ENCODE results near the gene OCLN. TPM values are rescaled to one million over a fixed set of nuclear protein-coding genes. Genes with fewer than 3 reads are reported as not detected.

Gene OCLN
- polyA plus RNA-seq, 2 of the 4 experiments (the other 2 are of a cell fraction), result 10.7 to 54.1 TPM

DNA sequence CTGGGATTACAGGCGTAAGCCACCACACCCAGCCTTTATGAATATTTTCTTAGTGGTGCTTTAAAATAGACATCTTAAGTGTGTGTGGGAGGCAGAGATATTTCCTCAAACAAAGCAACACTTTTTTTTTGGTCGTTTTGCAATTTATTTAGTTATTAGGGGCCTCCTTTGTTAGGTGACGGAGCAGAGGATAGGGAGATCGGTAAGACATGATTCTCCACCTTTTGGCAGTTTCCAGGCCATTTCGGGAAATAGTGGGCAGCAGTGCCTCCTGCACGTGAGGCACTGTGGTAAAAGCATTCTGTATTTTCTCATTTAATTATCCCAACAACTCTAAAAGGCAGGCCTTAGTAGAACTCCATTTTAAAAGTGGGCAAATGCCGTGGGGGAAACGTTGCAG, 1.9 kb downstream of the OCLN start (continued):
- TF ChIP-seq EP300 (IDR thresholded peaks at IDR 0.05) (no peak), KDM1A (IDR thresholded peaks at IDR 0.05; ENCODE audit: low read depth) (no peak), CBX2 (IDR thresholded peaks at IDR 0.05; ENCODE audit: borderline replicate concordance, low read depth) (no peak), BHLHE40 (IDR thresholded peaks at IDR 0.05; ENCODE audit: low read depth, low read length) (no peak), JUNB (IDR thresholded peaks at IDR 0.05) (no peak), GATA3 (IDR thresholded peaks at IDR 0.05; ENCODE audit: borderline replicate concordance) (no peak), FOSB (CRISPR knock-in tag; IDR thresholded peaks at IDR 0.05) (no peak), TP53 (CRISPR knock-in tag; IDR thresholded peaks at IDR 0.05) (no peak), CBX8 (IDR thresholded peaks at IDR 0.05) (no peak), POLR2AphosphoS2 (conservative IDR thresholded peaks at IDR 0.05; ENCODE audit: low read length) (no peak), RAD21 (conservative IDR thresholded peaks at IDR 0.05 in 1 of 2, IDR thresholded peaks at IDR 0.05 in 1 of 2) (no peak), SREBF2 (IDR thresholded peaks at IDR 0.05) (no peak), ZC3H11A (IDR thresholded peaks at IDR 0.05) (no peak)
- TF ChIP-seq, protein P1, sequence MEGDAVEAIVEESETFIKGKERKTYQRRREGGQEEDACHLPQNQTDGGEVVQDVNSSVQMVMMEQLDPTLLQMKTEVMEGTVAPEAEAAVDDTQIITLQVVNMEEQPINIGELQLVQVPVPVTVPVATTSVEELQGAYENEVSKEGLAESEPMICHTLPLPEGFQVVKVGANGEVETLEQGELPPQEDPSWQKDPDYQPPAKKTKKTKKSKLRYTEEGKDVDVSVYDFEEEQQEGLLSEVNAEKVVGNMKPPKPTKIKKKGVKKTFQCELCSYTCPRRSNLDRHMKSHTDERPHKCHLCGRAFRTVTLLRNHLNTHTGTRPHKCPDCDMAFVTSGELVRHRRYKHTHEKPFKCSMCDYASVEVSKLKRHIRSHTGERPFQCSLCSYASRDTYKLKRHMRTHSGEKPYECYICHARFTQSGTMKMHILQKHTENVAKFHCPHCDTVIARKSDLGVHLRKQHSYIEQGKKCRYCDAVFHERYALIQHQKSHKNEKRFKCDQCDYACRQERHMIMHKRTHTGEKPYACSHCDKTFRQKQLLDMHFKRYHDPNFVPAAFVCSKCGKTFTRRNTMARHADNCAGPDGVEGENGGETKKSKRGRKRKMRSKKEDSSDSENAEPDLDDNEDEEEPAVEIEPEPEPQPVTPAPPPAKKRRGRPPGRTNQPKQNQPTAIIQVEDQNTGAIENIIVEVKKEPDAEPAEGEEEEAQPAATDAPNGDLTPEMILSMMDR (IDR thresholded peaks at IDR 0.05), result no peak

- Histone ChIP-seq H3K9me3 (no peaks in the 10 kb centered on the region), H3K4me3 (no peak overlapping the region), H3K4me1 (peaks cover 47% of the 10 kb centered on the region), H3K27ac (peak overlapping the region in 1 of 2 experiments; percentile 19; a peak in 1 of 6 replicates), H3K4me2 (no peak overlapping the region)
- ATAC-seq, result no peak
- no peak for FAIRE-seq
- 92% methylated on average over 5 of the region's 5 CpGs for WGBS (ENCODE audit: missing lambda C conversion rate)
- CTCF ChIA-PET, result interaction anchor here (0.6 to 1.1 kb wide), 2 partner anchors 82 to 269 kb away, joined by 3 read pairs; partner anchors contain the start of gene MARVELD2
- no peak for DNase-seq (ENCODE audit: low read depth in 1 of 2, low spot score in 1 of 2)
- no peak for TF ChIP-seq MYC (IDR thresholded peaks at IDR 0.05; ENCODE audit: borderline replicate concordance, low read length)
- TF ChIP-seq ZFP36 (IDR thresholded peaks at IDR 0.05; ENCODE audit: borderline replicate concordance, partially characterized antibody), result no peak
- no peak for TF ChIP-seq NFE2L2 (conservative IDR thresholded peaks at IDR 0.05; ENCODE audit: low read length)
- no peak for TF ChIP-seq ZNF302 (CRISPR knock-in tag; IDR thresholded peaks at IDR 0.05)
- no peak for TF ChIP-seq SMC3 (IDR thresholded peaks at IDR 0.05)
- no peak for TF ChIP-seq SREBF2 (IDR thresholded peaks at IDR 0.05)
- no peak for TF ChIP-seq CEBPB (IDR thresholded peaks at IDR 0.05)
- TF ChIP-seq RNF2 (IDR thresholded peaks at IDR 0.05; ENCODE audit: borderline replicate concordance, low read depth), result no peak
- TF ChIP-seq HOXA7 (CRISPR knock-in tag; IDR thresholded peaks at IDR 0.05), result no peak
- no peak for TF ChIP-seq EP300 (IDR thresholded peaks at IDR 0.05)
- no peak for TF ChIP-seq HES2 (IDR thresholded peaks at IDR 0.05)
- no peak for TF ChIP-seq RFX5 (IDR thresholded peaks at IDR 0.05)
- no peak for TF ChIP-seq ESRRA (IDR thresholded peaks at IDR 0.05; ENCODE audit: borderline replicate concordance, low read length)
- TF ChIP-seq CHD2 (IDR thresholded peaks at IDR 0.05; ENCODE audit: low read length, partially characterized antibody), result no peak
- POLR2A ChIA-PET, result no interaction called here
These were observed 4.5 kb downstream of the OCLN start for GRCh38 chr5:69497006-69497520.

GRCh38 chr5:69498384-69498783, 5.8 kb downstream of the OCLN start:
- H3K27ac ChIP-seq, result peak overlapping the region in 1 of 2 experiments; percentile 80; a peak in 4 of 6 replicates
- peak overlapping the region; percentile 54 for H3K4me2 ChIP-seq
- H3K4me1 ChIP-seq, result peaks cover 60% of the 10 kb centered on the region
- no peak overlapping the region for H3K4me3 ChIP-seq
- FAIRE-seq, result no peak
- DNase-seq (ENCODE audit: low read depth in 1 of 2, low spot score in 1 of 2), result no peak
- ATAC-seq, result no peak
- CTCF ChIA-PET, result interaction anchor here (0.6 kb wide), 1 partner anchor 128 kb away, joined by 3 read pairs; the partner anchor contains the start of gene RAD17
- 30% methylated on average over 3 of the region's 3 CpGs for WGBS (ENCODE audit: missing lambda C conversion rate)
- POLR2A ChIA-PET, result interaction anchor here (0.6 kb wide), 1 partner anchor 149 kb away, joined by 8 read pairs; no protein-coding TSS in a partner anchor
- no peaks in the 10 kb centered on the region for H3K9me3 ChIP-seq
- TF ChIP-seq TP53 (CRISPR knock-in tag; IDR thresholded peaks at IDR 0.05) (no peak), FOSL2 (IDR thresholded peaks at IDR 0.05) (peak; percentile 46; the same call in 1 of the 2 replicates), FOSL2 (CRISPR knock-in tag; IDR thresholded peaks at IDR 0.05) (peak; percentile 50), JUNB (IDR thresholded peaks at IDR 0.05) (peak; percentile 30; the same call in 1 of the 2 replicates)
- TF ChIP-seq, protein P2, sequence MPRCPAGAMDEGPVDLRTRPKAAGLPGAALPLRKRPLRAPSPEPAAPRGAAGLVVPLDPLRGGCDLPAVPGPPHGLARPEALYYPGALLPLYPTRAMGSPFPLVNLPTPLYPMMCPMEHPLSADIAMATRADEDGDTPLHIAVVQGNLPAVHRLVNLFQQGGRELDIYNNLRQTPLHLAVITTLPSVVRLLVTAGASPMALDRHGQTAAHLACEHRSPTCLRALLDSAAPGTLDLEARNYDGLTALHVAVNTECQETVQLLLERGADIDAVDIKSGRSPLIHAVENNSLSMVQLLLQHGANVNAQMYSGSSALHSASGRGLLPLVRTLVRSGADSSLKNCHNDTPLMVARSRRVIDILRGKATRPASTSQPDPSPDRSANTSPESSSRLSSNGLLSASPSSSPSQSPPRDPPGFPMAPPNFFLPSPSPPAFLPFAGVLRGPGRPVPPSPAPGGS (IDR thresholded peaks at IDR 0.05), result no peak
